Inflammatory macrophage (primary cell): ENCODE measurements around the gene AQP12B.
A peak's percentile ranks its signal among the peaks of the same experiment; 100 is the strongest.

Experiments used
- DNase-seq, 2 donors: peaks; one replicate each; pipeline ENCODE4 v3.0.0-alpha.2; 2020 to 2022

Gene AQP12B

GRCh38 chr2:240632306-240632721 is 50.4 kb downstream of the AQP12B start:
- no peak for DNase-seq

- no peak for DNase-seq
Observed at GRCh38 chr2:240631548-240632305, 51.0 kb downstream of the AQP12B start.

- no peak for DNase-seq
Observed at GRCh38 chr2:240630771-240631547, 51.7 kb downstream of the AQP12B start.

GRCh38 chr2:240629968-240630770 is 52.5 kb downstream of the AQP12B start:
- DNase-seq, result no peak

GRCh38 chr2:240629619-240629967 is 53.1 kb downstream of the AQP12B start:
- no peak for DNase-seq

- no peak for DNase-seq
Observed at GRCh38 chr2:240628808-240629618, 53.7 kb downstream of the AQP12B start.

- no peak for DNase-seq
Observed at GRCh38 chr2:240628507-240628807, 54.2 kb downstream of the AQP12B start.

GRCh38 chr2:240627736-240628506 is 54.8 kb downstream of the AQP12B start:
- no peak for DNase-seq

- DNase-seq, result peak; percentile 67 to 82
Observed at GRCh38 chr2:240626531-240627300, 56.0 kb downstream of the AQP12B start.
